ENCODE data around the gene PGD. TPM values are rescaled to one million over a fixed set of nuclear protein-coding genes. Genes with fewer than 3 reads are reported as not detected.

Gene PGD
- total RNA-seq, 3 donors from 2014 or later (not counting 1 experiment from before 2014, with no cell fraction given), result 35.8 to 113 (median 39.8) TPM

Other genes starting within 250 kb of the PGD start
- gene KIF1B, start 188.5 kb upstream of the PGD start, total RNA-seq, result 10 to 100 TPM; 15.2 to 22.0 (median 16.3) TPM
- 1 to 10 TPM; 4.1 to 5.0 (median 4.5) TPM for gene CENPS, start 31.4 kb downstream of the PGD start, total RNA-seq
- gene CORT, start 51.0 kb downstream of the PGD start, total RNA-seq, result not detected
- gene DFFA, start 73.5 kb downstream of the PGD start, total RNA-seq, result 10 to 100 TPM; 17.5 to 21.8 (median 21.5) TPM
- gene PEX14, start 75.9 kb downstream of the PGD start, total RNA-seq, result 10 to 100 TPM; 21.4 to 27.3 (median 24.1) TPM